Common myeloid progenitor, CD34-positive (primary cell): ENCODE data around the gene AK9.

Source experiments
- CTCF ChIA-PET: fragments of 350-600 bp; sonication (Branson Sonifier 250); formaldehyde crosslinking; loops from one replicate; lab custom pipeline; 2021; ENCODE audit warnings: antibody characterized with exemption; lab: Charles Lee
- POLR2A ChIA-PET: fragments of 350-600 bp; sonication (Branson Sonifier 250); formaldehyde crosslinking; loops from one replicate; lab custom pipeline; 2021; ENCODE audit warnings: antibody characterized with exemption; lab: Charles Lee
- DNase-seq, 3 donors: peaks; one replicate each; pipeline versions ENCODE4 v3.0.0 to v3.0.0-alpha.2; 2013
- H3K27ac ChIP-seq, 2 experiments: 1 replicate in 1 of 2; 2 replicates in 1 of 2; pipeline ENCODE4 v1.7.0; 2013; ENCODE audit warnings: inconsistent platforms in 2 of 2, low read length in 2 of 2, mild to moderate bottlenecking in 2 of 2, low read depth in 1 of 2, moderate library complexity in 1 of 2; ENCODE audit not compliant: severe bottlenecking in 2 of 2, insufficient read depth in 1 of 2, poor library complexity in 1 of 2
- H3K27me3 ChIP-seq, 5 experiments: replicated peaks in 2 of 5; 1 replicate in 3 of 5; 2 replicates in 2 of 5; pipeline versions ENCODE4 v1.6.1 to v1.7.0; 2013; ENCODE audit warnings: low read length in 4 of 5, mild to moderate bottlenecking in 2 of 5, moderate library complexity in 2 of 5, inconsistent platforms in 1 of 5; ENCODE audit not compliant: insufficient read depth in 5 of 5, control insufficient read depth in 4 of 5
- H3K36me3 ChIP-seq, 4 experiments: 1 replicate in 2 of 4; 2 replicates in 2 of 4; pipeline versions ENCODE4 v1.6.1 to v1.7.0; 2013; ENCODE audit warnings: low read length in 3 of 4, control low read depth in 1 of 4, mild to moderate bottlenecking in 1 of 4; ENCODE audit not compliant: control insufficient read depth in 4 of 4, insufficient read depth in 4 of 4
- H3K4me1 ChIP-seq, 4 experiments: 1 replicate in 3 of 4; 2 replicates in 1 of 4; pipeline versions ENCODE4 v1.6.1 to v1.7.1; 2013; ENCODE audit warnings: low read length in 3 of 4, mild to moderate bottlenecking in 3 of 4, control low read depth in 1 of 4, inconsistent platforms in 1 of 4, moderate library complexity in 1 of 4; ENCODE audit not compliant: control insufficient read depth in 4 of 4, insufficient read depth in 4 of 4; ENCODE audit errors: control extremely low read depth in 1 of 4
- H3K4me3 ChIP-seq, 7 experiments: 1 replicate in 4 of 7; 2 replicates in 3 of 7; pipeline versions ENCODE4 v1.5.1 to v1.7.0; 2013; ENCODE audit warnings: mild to moderate bottlenecking in 7 of 7, low read length in 6 of 7, moderate library complexity in 6 of 7, inconsistent platforms in 2 of 7, low read depth in 2 of 7, control low read depth in 1 of 7; ENCODE audit not compliant: insufficient read depth in 4 of 7, control insufficient read depth in 1 of 7; ENCODE audit errors: extremely low read depth in 1 of 7
- H3K9me3 ChIP-seq, 5 experiments: 1 replicate in 4 of 5; 2 replicates in 1 of 5; pipeline versions ENCODE4 v1.6.1 to v1.7.1; 2013; ENCODE audit warnings: low read length in 4 of 5, mild to moderate bottlenecking in 2 of 5, inconsistent platforms in 1 of 5, low read depth in 1 of 5, moderate library complexity in 1 of 5; ENCODE audit not compliant: control insufficient read depth in 4 of 5, insufficient read depth in 2 of 5; ENCODE audit errors: control extremely low read depth in 1 of 5
- WGBS: methylation state at CpG from one replicate; pipeline ENCODE4 v1.1.5; 2013; ENCODE audit not compliant: insufficient coverage; 5-methylcytosine and 5-hydroxymethylcytosine counted together

AK9 gene

GRCh38 chr6:109510358-109510757 is 180.6 kb downstream of the AK9 start:
- Histone ChIP-seq H3K9me3 (peaks cover 0 to 2% (median 0%) of the 10 kb centered on the region in 5 experiments), H3K4me1 (peaks cover 0 to 4% (median 1%) of the 10 kb centered on the region in 4 experiments), H3K36me3 (no peaks in the 10 kb centered on the region), H3K4me3 (no peak overlapping the region), H3K27me3 (no peaks in the 10 kb centered on the region), H3K27ac (no peak overlapping the region)
- ChIA-PET POLR2A (no interaction called here), CTCF (interaction anchor here (1.1 kb wide), 1 partner anchor 11 kb away, joined by 4 read pairs; no protein-coding TSS in a partner anchor)
- WGBS: 100% methylated on average over 1 of the region's 1 CpG
- DNase-seq: no peak

DNA sequence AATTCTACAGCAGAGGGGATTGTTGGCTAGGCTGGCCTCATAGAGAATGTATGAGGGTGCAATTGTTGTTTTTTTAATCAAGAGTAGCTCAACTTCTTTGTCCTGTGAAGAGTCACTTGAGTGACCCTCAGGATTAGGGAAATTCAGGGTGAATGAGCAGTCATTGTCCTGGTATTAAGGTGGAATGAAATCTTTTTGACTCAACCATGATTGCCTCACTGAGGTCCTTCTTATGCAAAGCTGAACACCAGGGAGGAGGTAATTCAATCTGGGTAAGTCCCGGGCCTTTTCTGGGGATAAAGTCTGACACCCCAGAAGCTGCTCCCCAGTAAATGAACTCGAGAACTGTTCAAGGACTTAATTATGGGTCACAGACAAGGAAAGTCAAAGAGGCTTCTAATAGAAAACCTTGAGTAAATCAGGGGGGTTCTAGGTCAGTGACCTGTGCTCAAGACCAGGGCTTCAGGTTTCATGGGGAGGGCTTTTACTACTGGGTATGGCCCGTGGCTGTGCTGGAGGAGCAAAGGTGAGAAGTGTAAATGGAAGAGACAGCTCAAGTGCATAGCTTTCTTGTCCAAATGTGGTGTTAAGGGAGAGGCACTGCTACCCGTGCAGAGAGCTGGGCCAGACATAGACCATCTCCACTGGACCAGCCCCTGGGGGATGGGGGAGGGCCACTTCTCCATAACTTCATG is 182.7 kb downstream of the AK9 start:
- WGBS: 85% methylated on average over 3 of the region's 4 CpGs
- no peaks in the 10 kb centered on the region for H3K27me3 ChIP-seq
- H3K9me3 ChIP-seq: peaks cover 0 to 2% (median 0%) of the 10 kb centered on the region in 5 experiments
- ChIA-PET POLR2A (interaction anchor here (0.6 kb wide), 1 partner anchor 524 kb away, joined by 3 read pairs; no protein-coding TSS in a partner anchor), CTCF (interaction anchor here (0.7 to 1.4 kb wide), 7 partner anchors 9 to 29 kb away, joined by 3 to 7 read pairs (median 3); no protein-coding TSS in a partner anchor)
- no peak overlapping the region for H3K27ac ChIP-seq
- no peak for DNase-seq
- H3K4me3 ChIP-seq: no peak overlapping the region
- H3K36me3 ChIP-seq: no peaks in the 10 kb centered on the region
- H3K4me1 ChIP-seq: no peaks in the 10 kb centered on the region

GRCh38 chr6:109507490-109508072 is 183.4 kb downstream of the AK9 start:
- Histone ChIP-seq H3K4me3 (no peak overlapping the region), H3K4me1 (no peaks in the 10 kb centered on the region), H3K9me3 (peaks cover 0 to 2% (median 0%) of the 10 kb centered on the region in 5 experiments), H3K27me3 (no peaks in the 10 kb centered on the region), H3K36me3 (no peaks in the 10 kb centered on the region), H3K27ac (no peak overlapping the region)
- peak in 2 of 3 donors; percentile 24 to 53 for DNase-seq
- POLR2A ChIA-PET: interaction anchor here (0.6 kb wide), 1 partner anchor 523 kb away, joined by 3 read pairs; no protein-coding TSS in a partner anchor
- 86% methylated on average over 3 of the region's 4 CpGs for WGBS
- CTCF ChIA-PET: interaction anchor here (0.9 to 1.4 kb wide), 6 partner anchors 8 to 16 kb away, joined by 3 to 7 read pairs (median 3); no protein-coding TSS in a partner anchor

GRCh38 chr6:109506841-109507240 is 184.2 kb downstream of the AK9 start:
- 100% methylated on average over 2 of the region's 2 CpGs for WGBS
- Histone ChIP-seq H3K27ac (no peak overlapping the region), H3K9me3 (peaks cover 0 to 2% (median 0%) of the 10 kb centered on the region in 5 experiments), H3K4me3 (no peak overlapping the region), H3K36me3 (no peaks in the 10 kb centered on the region), H3K4me1 (no peaks in the 10 kb centered on the region), H3K27me3 (no peaks in the 10 kb centered on the region)
- ChIA-PET POLR2A (no interaction called here), CTCF (interaction anchor here (1.1 to 1.4 kb wide), 3 partner anchors 9 to 15 kb away, joined by 3 to 7 read pairs (median 3); no protein-coding TSS in a partner anchor)
- DNase-seq: no peak

DNA sequence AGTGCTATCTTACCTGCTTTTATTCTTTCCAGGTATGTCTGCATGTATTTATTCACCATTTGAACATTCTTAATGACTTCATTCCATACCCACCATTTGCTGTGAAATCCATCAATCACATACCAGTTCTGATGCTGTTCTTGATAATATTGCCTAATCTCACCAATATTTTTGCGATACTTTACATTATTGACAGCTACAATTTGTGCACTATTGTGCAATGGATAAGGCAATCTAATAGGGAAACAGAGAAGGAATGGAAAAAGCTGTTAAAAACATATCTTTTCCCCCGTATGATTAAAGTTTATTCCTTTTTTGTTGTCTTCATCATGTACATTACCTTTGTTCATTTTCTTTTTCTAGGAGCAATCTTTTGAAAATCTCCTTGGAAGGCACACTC is 184.7 kb downstream of the AK9 start:
- WGBS: 100% methylated on average over 1 of the region's 2 CpGs
- ChIA-PET POLR2A (no interaction called here), CTCF (interaction anchor here (1.1 to 1.4 kb wide), 2 partner anchors 9 to 13 kb away, joined by 3 read pairs; no protein-coding TSS in a partner anchor)

DNA sequence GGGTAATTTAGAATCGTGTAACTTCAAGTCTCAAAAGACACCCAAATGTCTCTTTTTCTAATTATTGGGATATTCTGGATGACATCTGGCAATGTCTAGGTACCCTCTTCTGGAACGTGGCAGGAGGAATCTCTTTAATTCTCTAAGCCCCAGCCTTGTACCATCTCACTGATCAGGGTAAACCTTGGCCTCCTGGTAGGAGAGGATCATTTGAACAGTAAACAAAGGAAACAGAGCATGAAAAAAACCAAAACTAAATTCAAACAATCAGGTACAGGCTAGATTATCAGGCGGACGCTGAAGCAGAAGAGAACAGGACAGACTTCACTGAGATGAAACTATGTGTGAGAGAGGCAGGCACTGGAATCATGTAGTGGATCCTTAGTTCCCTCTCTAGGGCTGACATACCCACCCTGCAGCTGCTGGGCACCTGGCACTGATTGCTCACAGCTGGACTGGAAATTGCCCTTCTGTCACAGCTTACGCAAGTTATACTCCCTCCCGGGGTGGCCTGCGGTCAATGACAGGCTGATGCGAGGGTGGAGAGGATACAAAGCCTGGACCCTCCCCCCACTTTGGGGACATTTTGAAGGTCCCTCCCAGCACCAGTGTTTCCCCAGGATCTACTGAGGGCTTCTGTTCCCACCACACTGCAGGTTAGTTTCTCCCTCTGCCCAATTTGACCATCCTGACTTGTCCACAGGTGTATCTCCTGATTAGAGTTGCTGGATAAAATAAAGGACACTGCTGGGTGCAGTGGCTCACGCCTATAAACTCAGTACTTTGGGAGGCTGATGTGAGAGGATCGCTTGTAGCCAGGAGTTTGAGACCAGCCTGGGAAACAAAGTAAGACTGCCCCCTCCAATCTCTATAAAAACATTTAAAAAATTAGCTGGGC is 187.4 kb downstream of the AK9 start:
- no peak overlapping the region for H3K27ac ChIP-seq
- H3K4me3 ChIP-seq: no peak overlapping the region
- ChIA-PET POLR2A (no interaction called here), CTCF (interaction anchor here (0.7 kb wide), 1 partner anchor 555 kb away, joined by 3 read pairs; no protein-coding TSS in a partner anchor)
- H3K4me1 ChIP-seq: no peaks in the 10 kb centered on the region
- H3K27me3 ChIP-seq: no peaks in the 10 kb centered on the region
- H3K36me3 ChIP-seq: no peaks in the 10 kb centered on the region
- H3K9me3 ChIP-seq: no peaks in the 10 kb centered on the region
- no peak for DNase-seq
- 87% methylated on average over 7 of the region's 10 CpGs for WGBS

More for the DNA sequence above, 184.7 kb downstream of the AK9 start:
- H3K4me1 ChIP-seq: no peaks in the 10 kb centered on the region
- no peak overlapping the region for H3K27ac ChIP-seq
- H3K4me3 ChIP-seq: no peak overlapping the region
- no peaks in the 10 kb centered on the region for H3K27me3 ChIP-seq
- no peaks in the 10 kb centered on the region for H3K36me3 ChIP-seq
- no peak for DNase-seq
- peaks cover 0 to 2% (median 0%) of the 10 kb centered on the region in 5 experiments for H3K9me3 ChIP-seq
